ENCODE data around the gene ZBTB39. TPM values are rescaled to one million over a fixed set of nuclear protein-coding genes. Genes with fewer than 3 reads are reported as not detected.
A peak's percentile ranks its signal among the peaks of the same experiment; 100 is the strongest.

ZBTB39 gene
- total RNA-seq, 1 donor from 2014 or later, result 28.6 TPM

- no peak for DNase-seq (ENCODE audit: low read depth, low spot score)
- no peak for TF ChIP-seq CTCF (conservative IDR thresholded peaks at IDR 0.05)
- Mint-ChIP-seq H3K9me3 (no peaks in the 10 kb centered on the region), H3K4me3 (no peak overlapping the region), H3K27me3 (ENCODE audit: low read depth) (peaks cover 30% of the 10 kb centered on the region), H3K4me1 (peaks cover 20% of the 10 kb centered on the region), H3K27ac (ENCODE audit: unreplicated experiment) (no peak overlapping the region), H3K36me3 (ENCODE audit: low read depth) (no peaks in the 10 kb centered on the region)
Measured at GRCh38 chr12:57010627-57011247, 4.4 kb upstream of the ZBTB39 start.

DNA sequence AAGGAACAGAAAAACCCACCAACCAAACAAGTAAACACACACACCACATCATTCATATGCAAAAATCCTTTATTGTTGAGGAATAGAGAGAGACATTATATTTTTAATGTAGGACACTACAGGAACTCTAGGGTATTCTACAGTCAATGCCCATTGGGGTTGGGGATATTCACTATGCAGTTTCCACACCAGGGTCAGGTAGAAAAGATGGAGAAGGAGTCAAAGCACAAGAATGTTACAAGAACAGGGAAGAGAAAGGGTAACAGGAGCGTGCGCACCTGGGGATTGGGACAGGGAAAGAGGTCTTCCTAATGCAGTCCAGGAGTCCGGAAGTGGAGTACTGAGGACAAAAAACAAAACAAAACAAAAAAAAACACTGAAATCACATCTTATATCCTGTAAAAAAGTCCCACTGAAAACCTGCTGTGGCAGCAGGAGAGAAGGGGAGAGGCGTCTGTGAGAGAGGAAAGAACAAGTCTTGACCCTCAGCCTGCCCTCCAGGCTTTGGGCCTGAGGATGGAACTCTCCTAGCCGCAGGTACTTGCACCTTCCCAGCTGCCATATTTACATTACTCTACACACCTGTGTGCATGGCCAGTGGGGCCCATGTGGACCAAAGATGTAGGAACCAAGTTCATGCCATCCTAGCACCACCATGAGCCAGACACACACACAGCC is 3.7 kb upstream of the ZBTB39 start:
- Mint-ChIP-seq H3K27ac (ENCODE audit: unreplicated experiment) (peak overlapping the region; percentile 66), H3K36me3 (ENCODE audit: low read depth) (no peaks in the 10 kb centered on the region), H3K4me3 (no peak overlapping the region), H3K4me1 (peaks cover 26% of the 10 kb centered on the region), H3K9me3 (no peaks in the 10 kb centered on the region), H3K27me3 (ENCODE audit: low read depth) (peaks cover 23% of the 10 kb centered on the region)
- DNase-seq (ENCODE audit: low read depth, low spot score), result no peak
- TF ChIP-seq CTCF (conservative IDR thresholded peaks at IDR 0.05), result no peak

DNA sequence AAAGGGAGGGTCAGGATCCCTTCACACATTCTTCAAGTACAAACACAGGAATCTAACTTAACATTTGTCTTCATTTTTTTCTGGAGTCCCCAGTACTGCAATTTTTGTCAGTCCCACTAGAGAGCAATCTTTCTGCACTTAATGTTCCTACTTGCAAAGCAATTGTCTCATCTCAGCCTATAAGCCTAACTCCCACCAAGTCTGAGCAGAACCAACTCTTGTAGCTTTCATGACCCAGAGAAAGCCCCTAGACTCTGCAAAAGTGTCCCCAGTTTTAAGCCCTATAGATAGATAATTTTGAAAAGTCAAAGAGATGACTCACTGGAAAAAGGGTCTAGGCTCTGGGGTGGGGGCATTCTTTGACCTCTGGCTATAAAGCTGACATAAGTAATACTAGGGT is 1.8 kb upstream of the ZBTB39 start:
- Mint-ChIP-seq H3K4me1 (peaks cover 29% of the 10 kb centered on the region), H3K27ac (ENCODE audit: unreplicated experiment) (no peak overlapping the region), H3K4me3 (peak overlapping the region; percentile 89), H3K36me3 (ENCODE audit: low read depth) (peaks cover 7% of the 10 kb centered on the region), H3K27me3 (ENCODE audit: low read depth) (peaks cover 9% of the 10 kb centered on the region), H3K9me3 (no peaks in the 10 kb centered on the region)
- DNase-seq (ENCODE audit: low read depth, low spot score), result no peak
- peak; percentile 73 for TF ChIP-seq CTCF (conservative IDR thresholded peaks at IDR 0.05)

DNA sequence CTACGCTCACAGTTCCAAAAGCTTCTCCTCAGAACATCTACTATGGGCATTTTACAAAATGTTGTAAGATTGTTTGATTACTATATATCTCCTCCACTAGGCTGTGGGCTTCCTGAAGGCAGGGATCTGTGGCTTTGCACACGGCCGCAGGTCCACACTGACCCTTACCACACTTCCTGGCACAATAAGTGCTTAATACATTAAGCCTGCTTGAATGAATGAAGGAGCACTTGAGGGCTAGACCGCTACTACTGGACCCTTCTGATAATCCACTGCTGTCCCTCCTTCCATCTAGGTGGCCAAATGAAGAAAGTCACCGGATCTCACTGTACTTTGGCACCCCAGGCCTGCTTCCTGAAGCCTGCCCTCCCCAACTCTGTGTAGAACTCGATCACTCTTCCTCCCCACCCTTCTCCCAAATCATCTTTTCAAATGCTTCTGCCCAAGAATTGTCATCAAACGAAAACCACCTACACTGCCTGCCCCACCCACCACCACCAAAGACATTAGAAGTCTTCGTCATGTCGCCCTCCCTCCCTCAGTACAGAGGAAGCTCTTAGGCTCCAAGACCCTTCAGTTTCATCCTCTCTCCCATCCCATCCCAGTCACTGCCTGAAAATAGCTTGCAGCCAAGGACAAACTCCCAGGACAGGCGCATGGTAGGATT is 596 bp upstream of the ZBTB39 start:
- Mint-ChIP-seq H3K36me3 (ENCODE audit: low read depth) (peaks cover 12% of the 10 kb centered on the region), H3K4me3 (peak overlapping the region; percentile 89), H3K4me1 (peaks cover 33% of the 10 kb centered on the region), H3K27ac (ENCODE audit: unreplicated experiment) (peak overlapping the region; percentile 22), H3K27me3 (ENCODE audit: low read depth) (no peaks in the 10 kb centered on the region), H3K9me3 (no peaks in the 10 kb centered on the region)
- TF ChIP-seq CTCF (conservative IDR thresholded peaks at IDR 0.05), result no peak
- DNase-seq (ENCODE audit: low read depth, low spot score), result no peak

- Mint-ChIP-seq H3K4me1 (peaks cover 38% of the 10 kb centered on the region), H3K4me3 (peak overlapping the region; percentile 91), H3K36me3 (ENCODE audit: low read depth) (peaks cover 12% of the 10 kb centered on the region), H3K27ac (ENCODE audit: unreplicated experiment) (no peak overlapping the region), H3K9me3 (no peaks in the 10 kb centered on the region), H3K27me3 (ENCODE audit: low read depth) (no peaks in the 10 kb centered on the region)
- TF ChIP-seq CTCF (conservative IDR thresholded peaks at IDR 0.05), result no peak
- DNase-seq (ENCODE audit: low read depth, low spot score), result no peak
Measured at GRCh38 chr12:57004651-57005050, 1.7 kb downstream of the ZBTB39 start.
